ENCODE results near the gene NSG1. TPM values are rescaled to one million over a fixed set of nuclear protein-coding genes. Genes with fewer than 3 reads are reported as not detected.

NSG1 gene
- total and polyA plus RNA-seq, 2 of the 4 experiments (the other 2 are of a cell fraction) = 0.72 to 1.6 TPM

GRCh38 chr4:4426511-4427120, 39.7 kb downstream of the NSG1 start:
- no peak overlapping the region for H3K23ac ChIP-seq (ENCODE audit: low read depth, low read length)
- peaks cover 3% of the 10 kb centered on the region; the same call in 1 of the 2 replicates for H4K20me1 ChIP-seq (ENCODE audit: insufficient read depth, low read length)
- H4K5ac ChIP-seq (ENCODE audit: low read depth, low read length) = no peak overlapping the region
- H2BK15ac ChIP-seq (ENCODE audit: low read depth, low read length) = no peak overlapping the region
- no peak overlapping the region for H3K9ac ChIP-seq (ENCODE audit: low read depth, low read length)
- H3K27me3 ChIP-seq (ENCODE audit: control insufficient read depth, insufficient read depth, low read length) = no peaks in the 10 kb centered on the region
- ChIA-PET POLR2A (ENCODE audit: unreplicated experiment) (no interaction called here), CTCF (no interaction called here)
- dilution Hi-C loops (cut with HindIII; ENCODE audit: low sequenced_read_pairs, unreplicated experiment) (no loop called here), in situ Hi-C loops (cut with MboI; ENCODE audit: low sequenced_read_pairs) (no loop called here), intact Hi-C loops (cut with micrococcal nuclease) (no loop called here)
- peaks cover 4% of the 10 kb centered on the region; the same call in 1 of the 2 replicates for H3K4me1 ChIP-seq (ENCODE audit: control insufficient read depth, insufficient read depth, low read length)
- H2BK20ac ChIP-seq (ENCODE audit: low read depth, low read length) = no peak overlapping the region
- peak overlapping the region; percentile 67 for H2AK9ac ChIP-seq (replicated peaks; ENCODE audit: low read depth, low read length, poor library complexity)
- H3K27ac ChIP-seq (ENCODE audit: insufficient read depth, low read length) = no peak overlapping the region
- WGBS, 2 experiments (ENCODE audit: extremely low coverage in 2 of 2, insufficient read length in 1 of 2) = 89 to 100% methylated on average over 2 to 9 of the region's 11 CpGs
- H3K9me3 ChIP-seq (ENCODE audit: control insufficient read depth, insufficient read depth, low read length) = no peaks in the 10 kb centered on the region
- no peak for TF ChIP-seq RAD21 (IDR thresholded peaks at IDR 0.05; ENCODE audit: low read length)
- TF ChIP-seq BHLHE40 (IDR thresholded peaks at IDR 0.05; ENCODE audit: low read depth, low read length) = no peak
- TF ChIP-seq CTCF (conservative IDR thresholded peaks at IDR 0.05; ENCODE audit: low read depth, low read length) = no peak
- TF ChIP-seq RCOR1 (IDR thresholded peaks at IDR 0.05; ENCODE audit: insufficient replicate concordance, low read length) = no peak
- TF ChIP-seq ELK1 (IDR thresholded peaks at IDR 0.05; ENCODE audit: borderline replicate concordance, low read depth, low read length) = no peak
- no peak for TF ChIP-seq NFE2L2 (IDR thresholded peaks at IDR 0.05; ENCODE audit: low read depth, low read length)
- TF ChIP-seq USF2 (IDR thresholded peaks at IDR 0.05; ENCODE audit: low read depth, low read length) = no peak
- TF ChIP-seq CEBPB (IDR thresholded peaks at IDR 0.05; ENCODE audit: low read depth, low read length) = no peak
- no peak for TF ChIP-seq POLR2A (IDR thresholded peaks at IDR 0.05; ENCODE audit: low read depth, low read length)
- TF ChIP-seq CHD1 (IDR thresholded peaks at IDR 0.05; ENCODE audit: low read depth, low read length) = no peak
- no peak for TF ChIP-seq SMC3 (IDR thresholded peaks at IDR 0.05; ENCODE audit: low read depth, low read length)
- H3K56ac ChIP-seq (ENCODE audit: extremely low read depth, insufficient read depth, low read length) = no peak overlapping the region
- H3K18ac ChIP-seq (ENCODE audit: low read depth, low read length) = no peak overlapping the region
- H3K79me1 ChIP-seq (ENCODE audit: low read depth in 1 of 2, low read length in 2 of 2) = peaks cover 4% of the 10 kb centered on the region in 2 experiments; a peak in 1 of 4 replicates
- H2AFZ ChIP-seq (replicated peaks; ENCODE audit: low read length, poor library complexity) = no peak overlapping the region
- no peak overlapping the region for H2BK5ac ChIP-seq (ENCODE audit: low read depth, low read length, poor library complexity, severe bottlenecking)
- DNase-seq = no peak
- H3K36me3 ChIP-seq (ENCODE audit: control insufficient read depth, insufficient read depth, low read length) = peaks cover 16% of the 10 kb centered on the region
- no peak for ATAC-seq (ENCODE audit: low read depth)
- H3K4me2 ChIP-seq (ENCODE audit: low read depth, low read length) = no peak overlapping the region
- H3K14ac ChIP-seq (replicated peaks; ENCODE audit: low read depth, low read length) = no peak overlapping the region
- no peak overlapping the region for H2AK5ac ChIP-seq (ENCODE audit: low read depth, low read length)
- no peak overlapping the region for H2BK120ac ChIP-seq (ENCODE audit: low read depth, low read length)
- no peak overlapping the region for H4K91ac ChIP-seq (ENCODE audit: insufficient read depth, low read depth, low read length)
- no peak overlapping the region for H3K4ac ChIP-seq (ENCODE audit: low read depth, low read length)
- no peak overlapping the region for H3K4me3 ChIP-seq (ENCODE audit: insufficient read depth, low read depth, low read length)
- H3K9me1 ChIP-seq (ENCODE audit: insufficient read depth, low read length) = peaks cover 12% of the 10 kb centered on the region; the same call in 1 of the 2 replicates
- no TSS peak for BruUV-seq (replicated peaks)
- H4K8ac ChIP-seq (ENCODE audit: low read depth in 2 of 2, low read length in 2 of 2) = no peak overlapping the region
